GM18507 (cell line): ENCODE results near the gene EIF3D.

Source experiments
- DNase-seq: peaks from one replicate; pipeline ENCODE4 v3.0.0; 2011; ENCODE audit warnings: low read depth; ENCODE audit not compliant: insufficient read length; ENCODE audit errors: extremely low spot score
- FAIRE-seq: peaks from 2 replicates; lab custom pipeline; 2011; peaks lifted over from hg19 to GRCh38; lab: Jason Lieb, UNC

The EIF3D gene

GRCh38 chr22:36510966-36511881 lies 17.7 kb downstream of the EIF3D start:
- FAIRE-seq, result peak; percentile 42

GRCh38 chr22:36510384-36510783 lies 18.6 kb downstream of the EIF3D start:
- no peak for FAIRE-seq
- DNase-seq, result no peak

More at GRCh38 chr22:36510966-36511881, 17.7 kb downstream of the EIF3D start:
- DNase-seq, result no peak

- FAIRE-seq (no peak), DNase-seq (no peak)
Observed at GRCh38 chr22:36507518-36508010, 21.4 kb downstream of the EIF3D start.

- FAIRE-seq (peak; percentile 90), DNase-seq (peak; percentile 96)
Observed at GRCh38 chr22:36506637-36507517, 22.1 kb downstream of the EIF3D start, which contains the start of gene FOXRED2. TSS of gene FOXRED2 (minus strand) at chr22:36507040. CDS start at chr22:36506422, 618 bp downstream.

GRCh38 chr22:36505998-36506635 lies 22.8 kb downstream of the EIF3D start:
- DNase-seq, result no peak
- FAIRE-seq, result no peak

GRCh38 chr22:36497910-36498665 lies 30.9 kb downstream of the EIF3D start:
- DNase-seq (no peak), FAIRE-seq (no peak)

- DNase-seq (peak; percentile 42), FAIRE-seq (peak; percentile 92)
Observed at GRCh38 chr22:36493690-36494110, 35.3 kb downstream of the EIF3D start.

GRCh38 chr22:36492109-36492508 lies 36.9 kb downstream of the EIF3D start:
- DNase-seq, result no peak
- FAIRE-seq, result no peak

GRCh38 chr22:36491155-36491554 lies 37.8 kb downstream of the EIF3D start:
- no peak for DNase-seq
- no peak for FAIRE-seq

GRCh38 chr22:36486619-36487384 lies 42.2 kb downstream of the EIF3D start:
- DNase-seq, result no peak
- peak; percentile 70 for FAIRE-seq

GRCh38 chr22:36481393-36482168 lies 47.4 kb downstream of the EIF3D start, which contains the start of gene TXN2:
TSS of gene TXN2 (minus strand) at chr22:36481640. CDS start at chr22:36480837, 803 bp downstream.
- FAIRE-seq (peak; percentile 98), DNase-seq (peak; percentile 95)

GRCh38 chr22:36480941-36481392 lies 48.0 kb downstream of the EIF3D start:
- DNase-seq, result no peak
- no peak for FAIRE-seq

- DNase-seq (no peak), FAIRE-seq (no peak)
Observed at GRCh38 chr22:36478966-36479365, 50.0 kb downstream of the EIF3D start.

- DNase-seq (no peak), FAIRE-seq (no peak)
Observed at GRCh38 chr22:36475341-36475740, 53.6 kb downstream of the EIF3D start.

GRCh38 chr22:36472689-36473088 lies 56.3 kb downstream of the EIF3D start:
- DNase-seq, result no peak
- FAIRE-seq, result no peak

- DNase-seq (no peak), FAIRE-seq (no peak)
Observed at GRCh38 chr22:36471341-36471821, 57.6 kb downstream of the EIF3D start.

- DNase-seq, result no peak
- no peak for FAIRE-seq
Observed at GRCh38 chr22:36470994-36471331, 58.0 kb downstream of the EIF3D start.
